HEK293T (cell line): Measurements from ENCODE around the gene TRIM44.

Experiments used
- ARNT ChIP-seq: fragments of 450-650 bp; IDR thresholded peaks from 2 replicates; pipeline ENCODE4 v1.6.1; 2017; ENCODE audit warnings: mild to moderate bottlenecking
- BHLHE40 ChIP-seq: fragments of 450-650 bp; IDR thresholded peaks from 2 replicates; pipeline ENCODE4 v1.6.1; 2016; ENCODE audit warnings: mild to moderate bottlenecking, moderate library complexity, borderline replicate concordance
- ELF4 ChIP-seq: fragments of 450-650 bp; IDR thresholded peaks from 2 replicates; pipeline ENCODE4 v1.6.1; 2017; ENCODE audit warnings: antibody characterized with exemption
- FOXA1 ChIP-seq: fragments of 450-650 bp; IDR thresholded peaks from 2 replicates; pipeline ENCODE4 v1.6.1; 2016; ENCODE audit warnings: mild to moderate bottlenecking
- FOXM1 ChIP-seq: fragments of 450-650 bp; IDR thresholded peaks from 2 replicates; pipeline ENCODE4 v1.6.1; 2017; ENCODE audit warnings: mild to moderate bottlenecking, borderline replicate concordance
- L3MBTL2 ChIP-seq: fragments of 450-650 bp; conservative IDR thresholded peaks from 2 replicates; pipeline ENCODE4 v1.6.1; 2016; ENCODE audit warnings: mild to moderate bottlenecking
- NFRKB ChIP-seq: fragments of 450-650 bp; IDR thresholded peaks from 2 replicates; pipeline ENCODE4 v1.6.1; 2016; ENCODE audit warnings: mild to moderate bottlenecking, moderate library complexity
- PKNOX1 ChIP-seq: fragments of 450-650 bp; IDR thresholded peaks from 2 replicates; pipeline ENCODE4 v1.6.1; 2016
- SP1 ChIP-seq: fragments of 450-650 bp; IDR thresholded peaks from 2 replicates; pipeline ENCODE4 v1.6.1; 2017
- SUZ12 ChIP-seq: fragments of 450-650 bp; IDR thresholded peaks from 2 replicates; pipeline ENCODE4 v1.6.1; 2016; ENCODE audit warnings: mild to moderate bottlenecking
- TARDBP ChIP-seq: fragments of 450-650 bp; IDR thresholded peaks from 2 replicates; pipeline ENCODE4 v1.6.1; 2016
- ZNF384 ChIP-seq: fragments of 450-650 bp; IDR thresholded peaks from 2 replicates; pipeline ENCODE4 v1.6.1; 2016

- TF ChIP-seq ZNF384 (no peak), FOXA1 (no peak), ELF4 (no peak), TARDBP (no peak), SP1 (no peak), ARNT (no peak), BHLHE40 (no peak), SUZ12 (no peak), NFRKB (no peak), PKNOX1 (no peak), FOXM1 (no peak), L3MBTL2 (no peak)
These were observed 12.1 kb upstream of the TRIM44 start for GRCh38 chr11:35650467-35650866.
